ENCODE results near the gene SDR9C7.
"Not testable (repeated sequence)": the region's sequence is repeated elsewhere in the genome, so short reads cannot be mapped to it uniquely, and the experiment has no call there.

The SDR9C7 gene

DNA sequence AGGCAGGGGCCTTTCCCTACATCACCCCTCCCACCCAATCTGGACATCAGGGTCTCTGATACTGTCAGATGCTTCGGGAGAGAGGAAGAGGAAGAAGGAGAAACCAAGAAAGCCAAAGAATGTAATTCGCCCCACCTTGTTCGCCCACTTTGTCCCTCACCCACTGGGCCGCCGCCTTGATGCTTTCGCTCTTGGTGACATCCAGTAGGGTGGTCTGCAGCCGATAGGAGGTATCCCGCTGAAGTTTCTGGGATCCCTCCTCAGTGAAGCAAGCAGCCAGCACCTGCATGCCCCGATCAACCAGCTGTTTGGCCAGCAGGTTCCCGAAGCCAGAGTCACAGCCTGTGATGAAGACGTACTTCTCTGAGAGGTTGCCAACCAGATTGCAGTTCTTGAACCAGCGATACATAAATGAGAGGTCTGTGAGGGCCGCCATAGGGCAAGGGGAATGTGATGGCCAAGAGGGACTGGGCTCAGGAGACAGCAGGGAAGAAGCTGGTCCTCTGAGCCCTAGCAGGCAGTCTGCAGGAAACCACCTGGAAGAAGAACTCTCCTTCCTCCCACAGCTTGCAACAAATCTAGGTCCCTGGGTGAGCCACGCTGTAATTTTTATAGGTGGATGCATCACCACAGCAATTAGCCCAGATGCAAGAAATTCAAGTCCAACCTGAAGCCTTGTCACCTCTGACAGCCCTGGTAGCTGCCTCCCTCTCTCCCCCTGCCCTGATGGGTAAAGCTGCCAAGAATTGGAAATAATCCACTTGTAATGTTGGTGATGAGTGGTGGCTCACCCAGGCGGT lies at the start of gene SDR9C7:
Gene SDR9C7 (minus strand): TSS at position 583 of the 800 bp plus-strand sequence. CDS start 147 bp downstream, at position 436.
- DNase-seq (ENCODE audit: extremely low read depth in 1 of 2, low read depth in 1 of 2) = no peak

DNA sequence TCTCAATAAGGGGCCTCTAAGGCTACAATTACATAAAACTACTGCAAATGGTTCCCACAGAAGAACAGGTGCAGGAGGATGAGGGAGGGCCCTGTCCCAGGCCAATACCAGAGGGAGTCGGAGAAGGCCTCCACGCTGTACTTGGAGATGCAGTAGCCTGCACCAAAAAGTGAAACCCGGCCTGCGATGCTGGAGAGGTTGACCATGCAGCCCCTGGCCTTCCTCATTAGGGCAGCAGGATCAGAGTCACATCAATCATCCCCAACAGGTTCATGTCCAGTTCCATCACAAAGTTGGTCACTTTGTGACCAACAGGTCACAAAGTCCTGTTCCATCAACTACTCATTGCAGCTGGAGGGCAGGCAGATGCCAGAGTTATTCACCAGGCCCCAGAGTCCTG lies 49.2 kb upstream of the SDR9C7 start:
- DNase-seq (ENCODE audit: extremely low read depth in 1 of 2, low read depth in 1 of 2) = no peak

DNA sequence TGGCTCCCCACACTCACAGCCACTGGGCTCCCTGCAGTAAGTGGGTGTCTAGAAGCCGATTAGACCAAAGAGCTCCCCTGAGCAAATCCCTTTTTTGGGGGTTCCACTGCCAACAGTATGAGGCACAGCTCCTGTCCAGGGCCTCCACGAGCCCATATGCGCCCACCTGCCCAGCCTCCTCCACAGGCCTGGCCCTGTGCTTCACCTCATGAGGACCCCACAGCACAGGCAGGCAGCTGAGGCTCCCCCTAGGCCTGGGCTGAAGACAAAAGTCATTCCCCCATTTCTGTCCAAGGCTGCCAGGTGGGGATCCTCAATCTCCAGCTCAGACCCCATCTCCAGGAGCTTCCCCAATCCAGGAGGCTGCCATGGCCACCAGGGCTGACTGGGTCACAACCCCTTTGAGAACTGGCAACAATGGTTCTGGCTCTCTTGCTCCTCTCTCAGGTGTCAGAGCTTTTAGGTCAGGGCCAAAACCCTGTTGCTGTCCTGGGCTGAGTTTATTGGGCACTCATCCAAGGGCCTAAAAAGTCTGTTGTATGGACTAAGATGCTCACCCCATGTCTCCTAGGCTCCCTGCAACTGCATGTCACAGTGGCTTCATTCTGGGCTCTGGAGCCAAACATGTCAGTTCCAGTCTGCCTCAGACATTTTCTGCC lies 48.5 kb upstream of the SDR9C7 start:
- not testable (repeated sequence) for DNase-seq (ENCODE audit: extremely low read depth in 1 of 2, low read depth in 1 of 2)

DNA sequence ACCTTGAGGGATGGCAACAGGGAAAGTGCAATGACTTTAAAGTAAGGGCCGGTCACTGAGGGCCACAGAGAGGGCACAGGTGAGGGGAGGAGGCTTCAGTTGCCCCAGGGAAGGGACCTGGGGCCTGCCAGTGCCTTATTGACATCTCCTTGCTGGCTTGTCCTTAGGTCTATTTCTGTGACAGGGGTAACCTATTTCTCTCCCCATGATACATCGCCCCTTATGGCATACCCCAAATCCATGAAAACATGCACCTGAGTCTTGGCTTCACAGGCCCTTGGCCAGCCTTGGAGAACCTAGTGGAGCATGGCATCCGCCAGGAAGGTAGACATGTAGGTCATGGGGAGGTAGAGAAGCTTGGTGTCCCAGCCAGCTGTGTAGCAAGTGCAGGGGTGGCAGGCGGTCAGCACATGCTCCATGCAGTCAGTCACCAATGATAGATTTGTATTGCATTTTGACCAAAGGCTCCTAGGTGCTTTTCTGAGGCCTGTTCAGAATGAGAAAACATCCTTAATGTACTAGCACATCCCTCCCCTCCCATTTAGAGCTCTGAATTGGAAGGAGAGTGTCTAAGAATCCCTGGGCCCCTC lies 46.8 kb upstream of the SDR9C7 start:
- DNase-seq (ENCODE audit: extremely low read depth in 1 of 2, low read depth in 1 of 2) = no peak

DNA sequence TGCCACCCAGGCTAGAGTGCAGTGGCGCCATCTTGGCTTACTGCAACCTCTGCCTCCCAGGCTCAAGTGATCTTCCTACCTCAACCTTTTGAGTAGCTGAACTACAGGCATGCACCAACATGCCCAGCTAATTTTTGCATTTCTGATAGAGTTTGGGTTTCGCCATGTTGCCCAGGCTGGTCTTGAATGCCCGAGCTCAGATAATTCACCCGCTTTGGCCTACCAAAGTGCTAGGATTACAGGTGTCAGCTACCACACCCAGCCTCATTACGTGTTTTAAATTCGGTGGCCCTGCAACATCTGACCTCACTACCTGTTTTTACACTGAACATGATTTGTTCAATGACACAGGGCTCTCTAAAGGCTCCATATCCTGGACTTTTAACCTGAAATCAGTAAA lies 46.1 kb upstream of the SDR9C7 start:
- DNase-seq (ENCODE audit: extremely low read depth in 1 of 2, low read depth in 1 of 2) = no peak

DNA sequence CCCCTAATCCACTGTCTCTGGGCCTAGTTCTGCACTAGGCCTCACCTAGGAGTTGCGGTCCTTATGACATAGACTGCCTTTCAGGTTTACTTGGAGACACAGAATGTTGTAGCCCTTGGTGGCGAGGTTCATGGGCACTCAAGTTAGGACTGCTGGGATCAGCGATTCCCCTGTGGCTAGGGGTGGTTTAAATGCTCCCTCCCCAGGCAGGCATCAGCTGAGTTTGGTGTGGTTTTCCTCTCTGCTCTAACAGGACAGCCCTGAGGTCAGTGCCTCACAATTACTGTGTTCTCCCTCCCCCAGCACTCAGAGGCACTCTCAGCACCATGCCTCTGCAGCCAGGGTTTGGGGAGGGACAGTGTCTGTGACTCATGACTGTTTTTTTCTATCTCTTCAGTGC lies 45.4 kb upstream of the SDR9C7 start:
- no peak for DNase-seq (ENCODE audit: extremely low read depth in 1 of 2, low read depth in 1 of 2)

DNA sequence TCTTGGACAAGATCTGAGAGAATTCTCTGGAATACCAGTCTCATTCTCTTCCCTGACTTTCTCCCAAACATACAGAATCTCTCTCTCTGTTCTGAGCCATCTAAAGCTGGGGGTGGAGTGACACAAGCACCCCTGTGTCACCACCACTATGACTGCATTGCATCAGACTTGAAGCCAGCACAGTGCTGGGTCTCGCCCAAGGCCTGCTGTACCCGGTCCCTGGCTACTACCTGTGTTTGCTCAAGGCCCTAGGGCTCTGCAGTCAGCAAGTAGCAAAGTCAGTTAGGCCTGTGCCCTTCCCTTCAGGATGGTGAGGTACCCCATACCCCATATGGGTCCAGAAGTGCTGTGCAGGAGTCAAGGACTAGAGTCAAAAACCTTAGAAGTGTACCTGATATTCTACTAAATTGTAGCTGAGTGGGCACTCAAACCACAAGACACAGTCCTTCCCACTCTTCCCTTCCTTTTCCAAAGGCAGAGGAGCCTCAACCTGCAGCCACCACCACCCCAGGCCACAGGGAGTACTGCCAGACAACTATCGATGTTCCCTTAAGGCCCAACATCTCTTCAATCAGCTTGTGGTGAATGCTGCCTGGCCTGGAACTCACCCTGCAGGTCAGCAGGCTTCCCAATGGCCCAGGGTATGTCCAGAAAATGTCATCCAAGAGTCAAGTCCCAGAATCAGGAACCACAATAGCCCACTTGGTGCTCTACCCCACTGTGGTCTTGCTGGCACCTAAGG lies 44.4 kb upstream of the SDR9C7 start:
- DNase-seq (ENCODE audit: extremely low read depth in 1 of 2, low read depth in 1 of 2) = no peak

DNA sequence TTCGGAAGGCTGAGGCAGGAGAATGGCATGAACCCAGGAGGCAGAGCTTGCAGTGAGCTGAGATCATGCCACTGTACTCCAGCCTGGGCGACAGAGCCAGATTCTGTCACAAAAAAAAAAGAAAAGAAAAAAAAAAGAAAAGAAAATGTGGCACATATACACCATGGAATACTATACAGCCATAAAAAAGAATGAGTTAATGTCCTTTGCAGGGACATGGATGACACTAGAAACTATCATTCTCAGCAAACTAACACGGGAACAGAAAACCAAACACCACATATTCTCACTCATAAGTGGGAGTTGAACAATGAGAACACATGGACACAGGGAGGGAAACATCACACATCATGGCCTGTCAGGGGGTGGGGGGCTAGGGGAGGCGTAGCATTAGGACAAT lies 43.2 kb upstream of the SDR9C7 start:
- not testable (repeated sequence) for DNase-seq (ENCODE audit: extremely low read depth in 1 of 2, low read depth in 1 of 2)

DNA sequence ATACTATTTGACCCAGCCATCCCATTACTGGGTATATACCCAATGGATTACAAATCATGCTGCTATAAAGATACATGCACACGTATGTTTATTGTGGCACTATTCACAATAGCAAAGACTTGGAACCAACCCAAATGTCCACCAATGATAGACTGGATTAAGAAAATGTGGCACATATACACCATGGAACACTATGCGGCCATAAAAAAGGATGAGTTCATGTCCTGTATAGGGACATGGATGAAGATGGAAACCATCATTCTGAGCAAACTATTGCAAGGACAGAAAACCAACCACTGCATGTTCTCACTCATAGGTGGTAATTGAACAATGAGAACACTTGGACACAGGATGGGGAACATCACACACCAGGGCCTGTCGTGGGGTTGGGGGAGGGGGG lies 40.0 kb upstream of the SDR9C7 start:
- not testable (repeated sequence) for DNase-seq (ENCODE audit: extremely low read depth in 1 of 2, low read depth in 1 of 2)

DNA sequence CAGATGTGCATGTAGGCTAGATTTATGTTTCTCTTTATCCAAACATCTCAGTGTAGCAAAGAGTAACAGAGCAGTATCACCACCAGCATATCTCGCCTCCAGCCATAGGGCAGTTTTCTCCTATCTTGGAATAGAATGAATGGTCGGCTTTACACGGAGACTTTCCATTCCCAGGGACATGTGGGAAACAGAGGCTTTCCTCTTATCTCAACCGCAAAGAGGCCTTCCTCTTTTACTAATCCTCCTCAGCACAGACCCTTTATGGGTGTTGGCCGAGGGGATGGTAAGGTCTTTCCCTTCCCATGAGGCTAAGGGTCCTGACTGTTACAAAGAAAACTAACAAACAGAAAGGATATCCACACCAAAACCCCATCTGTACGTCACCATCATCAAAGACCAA lies 34.7 kb upstream of the SDR9C7 start:
- not testable (repeated sequence) for DNase-seq (ENCODE audit: extremely low read depth in 1 of 2, low read depth in 1 of 2)

DNA sequence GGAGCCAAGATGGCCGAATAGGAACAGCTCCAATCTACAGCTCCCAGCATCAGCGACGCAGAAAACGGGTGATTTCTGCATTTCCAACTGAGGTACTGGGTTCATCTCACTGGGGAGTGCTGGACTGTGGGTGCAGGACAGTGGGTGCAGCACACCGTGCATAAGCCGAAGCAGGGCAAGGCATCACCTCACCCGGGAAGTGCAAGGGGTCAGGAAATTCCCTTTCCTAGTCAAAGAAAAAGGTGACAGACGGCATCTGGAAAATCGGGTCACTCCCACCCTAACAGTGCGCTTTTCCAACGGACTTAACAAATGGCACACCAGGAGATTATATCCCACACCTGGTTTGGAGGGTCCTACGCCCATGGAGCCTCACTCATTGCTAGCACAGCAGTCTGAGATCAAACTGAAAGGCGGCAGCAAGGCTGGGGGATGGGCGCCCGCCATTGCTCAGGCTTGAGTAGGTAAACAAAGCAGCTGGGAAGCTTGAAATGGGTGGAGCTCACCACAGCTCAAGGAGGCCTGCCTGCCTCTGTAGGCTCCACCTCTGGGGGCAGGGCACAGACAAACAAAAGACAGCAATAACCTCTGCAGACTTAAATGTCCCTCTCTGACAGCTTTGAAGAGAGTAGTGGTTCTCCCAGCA lies 31.9 kb upstream of the SDR9C7 start:
- DNase-seq (ENCODE audit: extremely low read depth in 1 of 2, low read depth in 1 of 2) = not testable (repeated sequence)

DNA sequence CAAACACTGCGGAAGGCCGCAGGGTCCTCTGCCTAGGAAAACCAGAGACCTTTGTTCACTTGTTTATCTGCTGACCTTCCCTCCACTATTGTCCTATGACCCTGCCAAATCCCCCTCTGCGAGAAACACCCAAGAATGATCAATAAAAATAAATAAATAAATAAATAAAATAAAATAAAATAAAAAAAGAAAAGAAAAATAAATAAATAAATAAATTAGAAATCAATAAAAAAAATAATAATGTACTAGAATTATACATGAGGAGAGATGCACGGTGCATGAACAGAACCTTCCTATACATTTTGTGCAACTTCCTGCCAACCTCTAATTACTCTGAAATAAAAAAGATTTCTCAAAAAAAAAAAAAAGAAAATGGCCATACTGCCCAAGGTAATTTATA lies 30.9 kb upstream of the SDR9C7 start:
- not testable (repeated sequence) for DNase-seq (ENCODE audit: extremely low read depth in 1 of 2, low read depth in 1 of 2)

DNA sequence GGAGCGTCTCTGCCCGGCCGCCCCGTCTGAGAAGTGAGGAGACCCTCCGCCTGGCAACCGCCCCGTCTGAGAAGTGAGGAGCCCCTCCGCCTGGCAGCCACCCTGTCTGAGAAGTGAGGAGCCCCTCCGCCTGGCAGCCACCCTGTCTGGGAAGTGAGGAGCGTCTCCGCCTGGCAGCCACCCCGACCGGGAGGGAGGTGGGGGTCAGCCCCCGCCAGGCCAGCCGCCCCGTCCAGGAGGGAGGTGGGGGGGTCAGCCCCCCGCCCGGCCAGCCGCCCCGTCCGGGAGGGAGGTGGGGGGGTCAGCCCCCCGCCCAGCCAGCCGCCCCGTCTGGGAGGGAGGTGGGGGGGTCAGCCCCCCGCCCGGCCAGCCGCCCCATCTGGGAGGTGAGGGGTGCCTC lies 29.3 kb upstream of the SDR9C7 start:
- DNase-seq (ENCODE audit: extremely low read depth in 1 of 2, low read depth in 1 of 2) = not testable (repeated sequence)

DNA sequence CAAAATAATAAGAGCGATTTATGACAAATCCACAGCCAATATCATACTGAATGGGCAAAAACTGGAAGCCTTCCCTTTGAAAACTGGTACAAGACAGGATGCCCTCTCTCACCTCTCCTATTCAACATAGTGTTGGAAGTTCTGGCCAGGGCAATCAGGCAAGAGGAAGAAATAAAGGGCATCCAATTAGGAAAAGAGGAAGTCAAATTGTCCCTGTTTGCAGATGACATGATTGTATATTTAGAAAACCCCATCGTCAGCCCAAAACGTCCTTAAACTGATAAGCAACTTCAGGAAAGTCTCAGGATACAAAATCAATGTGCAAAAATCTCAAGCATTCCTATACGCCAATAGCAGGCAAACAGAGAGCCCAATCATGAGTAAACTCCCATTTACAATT lies 28.0 kb upstream of the SDR9C7 start:
- DNase-seq (ENCODE audit: extremely low read depth in 1 of 2, low read depth in 1 of 2) = not testable (repeated sequence)

DNA sequence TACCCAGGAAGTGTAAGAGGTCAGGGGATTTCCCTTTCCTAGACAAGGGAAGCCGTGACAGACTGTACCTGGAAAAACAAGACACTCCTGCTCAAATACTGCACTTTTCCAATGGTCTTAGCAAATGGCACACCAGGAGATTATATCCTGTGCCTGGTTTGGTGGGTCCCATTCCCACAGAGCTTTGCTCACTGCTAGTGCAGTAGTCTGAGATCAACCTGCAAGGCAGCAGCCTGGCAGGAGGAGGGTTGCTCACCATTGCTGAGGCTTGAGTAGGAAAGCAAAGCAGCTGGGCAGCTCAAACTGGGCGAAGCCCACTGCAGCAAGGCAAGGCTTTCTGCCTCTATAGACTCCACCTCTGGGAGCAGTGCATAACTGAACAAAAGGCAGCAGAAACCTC lies 24.2 kb upstream of the SDR9C7 start:
- no peak for DNase-seq (ENCODE audit: extremely low read depth in 1 of 2, low read depth in 1 of 2)

DNA sequence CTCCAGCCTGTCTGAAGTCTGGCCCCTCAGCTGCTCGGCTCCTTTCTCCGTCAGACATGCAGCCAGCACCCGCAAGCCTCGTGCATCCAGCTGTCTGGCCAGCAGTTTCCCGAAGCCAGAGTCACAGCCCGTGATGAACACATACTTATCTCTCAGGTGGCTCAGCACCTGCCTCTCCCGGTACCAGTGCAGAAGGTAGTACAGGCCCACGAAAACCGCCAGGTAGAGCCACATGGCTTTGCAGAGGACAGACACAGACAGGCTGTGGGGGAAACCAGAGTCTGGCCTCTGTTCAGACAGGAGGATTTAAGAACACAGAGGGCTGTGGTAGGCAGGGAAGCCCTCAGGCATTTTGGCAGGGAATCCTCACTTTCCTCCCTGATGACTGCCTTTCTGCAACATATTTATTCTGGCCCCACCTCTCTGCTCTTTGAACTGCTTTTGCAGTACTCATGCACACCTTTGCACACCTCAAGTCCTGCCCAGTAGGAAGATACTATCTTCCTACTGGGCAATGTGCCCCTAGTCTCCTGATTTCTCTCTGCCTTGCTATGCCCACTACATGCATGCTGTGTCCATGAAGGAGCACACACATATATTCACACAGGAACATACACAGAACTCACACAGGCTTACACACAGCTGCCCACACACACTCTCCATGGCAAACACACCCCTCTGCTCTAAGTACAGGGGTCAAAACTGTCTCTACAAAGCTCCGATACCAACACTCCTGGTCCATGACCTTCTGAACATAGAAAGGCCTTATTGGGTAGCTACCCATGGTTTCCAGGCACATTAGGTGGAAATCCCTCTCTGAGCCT lies 23.2 kb upstream of the SDR9C7 start, which contains the start of gene RDH16:
Gene RDH16 (minus strand): TSS at position 380 of the 824 bp plus-strand sequence. CDS start 146 bp downstream, at position 234.
- no peak for DNase-seq (ENCODE audit: extremely low read depth in 1 of 2, low read depth in 1 of 2)

DNA sequence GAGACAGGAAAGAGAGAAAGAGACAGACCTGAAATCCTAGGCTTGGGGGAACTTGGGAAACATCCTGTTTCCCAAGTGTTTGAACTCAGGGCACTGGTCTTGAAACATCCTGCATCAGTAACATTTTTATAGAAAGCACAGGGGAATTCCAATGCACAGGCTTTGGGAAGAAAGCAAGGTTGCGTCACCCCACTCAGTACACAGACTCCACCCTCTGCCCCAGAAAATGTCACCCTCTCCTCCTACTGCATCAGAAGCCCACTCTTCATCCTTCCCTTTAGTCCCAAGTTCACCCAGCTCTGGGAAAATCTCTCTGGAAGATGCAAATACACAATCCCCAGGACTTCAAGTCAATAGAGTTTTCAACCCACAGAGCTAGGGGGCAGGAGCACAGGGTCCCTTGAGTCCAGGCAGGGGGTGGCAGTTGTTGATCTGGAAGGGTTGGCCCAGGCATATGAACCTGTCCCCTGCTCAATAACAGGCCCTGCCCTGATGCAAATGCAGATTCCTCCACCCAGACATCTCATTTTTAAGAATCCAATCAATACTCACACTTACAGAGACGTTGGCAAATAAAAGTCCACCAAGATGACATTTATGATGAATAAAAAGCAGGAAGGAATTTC lies 21.5 kb upstream of the SDR9C7 start:
- DNase-seq (ENCODE audit: extremely low read depth in 1 of 2, low read depth in 1 of 2) = no peak

DNA sequence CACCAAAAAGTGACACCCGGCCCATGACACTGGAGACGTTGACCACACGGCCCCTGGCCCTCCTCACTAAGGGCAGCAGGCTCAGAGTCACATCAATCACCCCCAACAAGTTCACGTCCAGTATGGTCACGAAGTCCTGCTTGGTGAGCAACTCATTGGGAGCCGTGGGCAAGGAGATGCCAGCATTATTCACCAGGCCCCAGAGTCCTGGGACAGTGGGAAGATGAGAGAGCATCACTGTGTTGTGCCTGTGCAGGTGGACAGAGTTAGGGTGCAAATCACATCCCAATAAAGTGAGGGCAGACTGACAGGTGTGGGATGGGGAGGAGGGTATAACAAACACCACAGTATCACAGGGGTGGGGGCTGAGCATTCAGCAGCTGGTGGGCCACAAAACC lies 20.7 kb upstream of the SDR9C7 start:
- no peak for DNase-seq (ENCODE audit: extremely low read depth in 1 of 2, low read depth in 1 of 2)

Measured in stimulated activated CD8-positive, alpha-beta memory T cell treated with anti-CD3 and anti-CD28 coated beads, Interleukin-7, amount 100 ng/mL, for 48 hours (primary cell).